Mesothelial cell of epicardium (in vitro differentiated cells): ENCODE results near the gene RIIAD1. TPM values are rescaled to one million over a fixed set of nuclear protein-coding genes. Genes with fewer than 3 reads are reported as not detected.

Experiments used
- DNase-seq, 2 experiments: peaks; one replicate each; pipeline ENCODE4 v3.0.0; 2021; ENCODE audit warnings: low spot score in 2 of 2; ENCODE audit not compliant: unreplicated experiment in 2 of 2
- H3K27ac Mint-ChIP-seq: 2 replicates; pipeline ENCODE4 v1.8.0; 2021; ENCODE audit warnings: mixed read lengths
- H3K27me3 Mint-ChIP-seq: 2 replicates; pipeline ENCODE4 v1.8.0; 2021; ENCODE audit warnings: low read depth, mixed read lengths
- H3K36me3 Mint-ChIP-seq: 2 replicates; pipeline ENCODE4 v1.8.0; 2021; ENCODE audit warnings: mixed read lengths
- H3K4me1 Mint-ChIP-seq: 2 replicates; pipeline ENCODE4 v1.8.0; 2021; ENCODE audit warnings: mixed read lengths
- H3K4me3 Mint-ChIP-seq: 2 replicates; pipeline ENCODE4 v1.8.0; 2021; ENCODE audit warnings: mild to moderate bottlenecking, moderate library complexity, mixed read lengths
- H3K9me3 Mint-ChIP-seq: 2 replicates; pipeline ENCODE4 v1.8.0; 2021; ENCODE audit warnings: mixed read lengths
- total RNA-seq: library from RNA; stranded (reverse); gene quantifications from 3 replicates; pipeline ENCODE4 v1.2.1, GENCODE V29; 2021
- TF ChIP-seq, protein P1 (sequence below): fragments of 200-600 bp; sonication (generic); IDR thresholded peaks from one replicate; pipeline ENCODE4 v1.5.0; 2021; ENCODE audit warnings: antibody characterized with exemption; ENCODE audit not compliant: unreplicated experiment

Gene RIIAD1
- total RNA-seq, 1 donor from 2014 or later: not detected

- no peak overlapping the region for H3K4me3 Mint-ChIP-seq
- H3K27me3 Mint-ChIP-seq: no peaks in the 10 kb centered on the region
- DNase-seq: no peak
- TF ChIP-seq, protein P1, sequence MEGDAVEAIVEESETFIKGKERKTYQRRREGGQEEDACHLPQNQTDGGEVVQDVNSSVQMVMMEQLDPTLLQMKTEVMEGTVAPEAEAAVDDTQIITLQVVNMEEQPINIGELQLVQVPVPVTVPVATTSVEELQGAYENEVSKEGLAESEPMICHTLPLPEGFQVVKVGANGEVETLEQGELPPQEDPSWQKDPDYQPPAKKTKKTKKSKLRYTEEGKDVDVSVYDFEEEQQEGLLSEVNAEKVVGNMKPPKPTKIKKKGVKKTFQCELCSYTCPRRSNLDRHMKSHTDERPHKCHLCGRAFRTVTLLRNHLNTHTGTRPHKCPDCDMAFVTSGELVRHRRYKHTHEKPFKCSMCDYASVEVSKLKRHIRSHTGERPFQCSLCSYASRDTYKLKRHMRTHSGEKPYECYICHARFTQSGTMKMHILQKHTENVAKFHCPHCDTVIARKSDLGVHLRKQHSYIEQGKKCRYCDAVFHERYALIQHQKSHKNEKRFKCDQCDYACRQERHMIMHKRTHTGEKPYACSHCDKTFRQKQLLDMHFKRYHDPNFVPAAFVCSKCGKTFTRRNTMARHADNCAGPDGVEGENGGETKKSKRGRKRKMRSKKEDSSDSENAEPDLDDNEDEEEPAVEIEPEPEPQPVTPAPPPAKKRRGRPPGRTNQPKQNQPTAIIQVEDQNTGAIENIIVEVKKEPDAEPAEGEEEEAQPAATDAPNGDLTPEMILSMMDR: no peak
- no peaks in the 10 kb centered on the region for H3K9me3 Mint-ChIP-seq
- no peak overlapping the region for H3K27ac Mint-ChIP-seq
- no peaks in the 10 kb centered on the region for H3K4me1 Mint-ChIP-seq
- no peaks in the 10 kb centered on the region for H3K36me3 Mint-ChIP-seq
Observed at GRCh38 chr1:151706464-151707415, 14.6 kb upstream of the RIIAD1 start.

DNA sequence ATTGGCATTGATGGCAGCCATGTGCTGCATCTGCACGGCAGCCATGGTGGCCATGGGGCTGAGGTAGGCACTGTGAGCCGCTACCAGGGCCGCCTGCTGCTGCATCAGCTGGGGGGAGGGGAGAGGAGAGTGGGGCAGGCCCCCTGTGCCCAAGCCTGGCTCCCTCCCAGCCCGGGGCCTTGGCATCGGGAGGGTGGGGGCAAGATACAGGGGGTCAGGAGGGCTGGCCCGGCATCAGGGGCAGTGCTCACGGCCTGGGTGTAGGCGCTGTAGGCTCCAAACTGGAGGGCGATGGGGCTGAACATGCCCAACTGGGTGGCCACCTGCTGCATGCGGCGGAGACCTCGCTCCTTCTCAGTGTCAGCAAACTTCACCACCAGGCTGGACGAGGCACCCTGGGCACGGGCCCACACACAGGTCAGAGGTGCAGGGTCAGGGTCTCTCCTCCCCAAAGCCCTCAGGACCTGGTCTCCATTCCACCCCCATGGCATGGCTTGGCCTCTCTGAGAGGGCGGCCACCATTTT lies 13.7 kb upstream of the RIIAD1 start:
- Mint-ChIP-seq H3K4me3 (no peak overlapping the region), H3K27ac (no peak overlapping the region), H3K9me3 (no peaks in the 10 kb centered on the region), H3K27me3 (no peaks in the 10 kb centered on the region), H3K4me1 (no peaks in the 10 kb centered on the region), H3K36me3 (no peaks in the 10 kb centered on the region)
- no peak for DNase-seq
- TF ChIP-seq, protein P1: no peak

- Mint-ChIP-seq H3K27ac (no peak overlapping the region), H3K4me1 (no peaks in the 10 kb centered on the region), H3K4me3 (no peak overlapping the region), H3K36me3 (no peaks in the 10 kb centered on the region), H3K9me3 (no peaks in the 10 kb centered on the region), H3K27me3 (peaks cover 4% of the 10 kb centered on the region)
- DNase-seq: no peak
- TF ChIP-seq, protein P1: no peak
Observed at GRCh38 chr1:151708891-151709290, 12.4 kb upstream of the RIIAD1 start.

GRCh38 chr1:151710187-151710840 lies 11.0 kb upstream of the RIIAD1 start:
- no peak overlapping the region for H3K4me3 Mint-ChIP-seq
- no peak for DNase-seq
- TF ChIP-seq, protein P1: no peak

GRCh38 chr1:151711044-151711800 lies 10.1 kb upstream of the RIIAD1 start:
- Mint-ChIP-seq H3K36me3 (no peaks in the 10 kb centered on the region), H3K27ac (no peak overlapping the region), H3K27me3 (peaks cover 26% of the 10 kb centered on the region), H3K4me3 (no peak overlapping the region), H3K4me1 (peaks cover 9% of the 10 kb centered on the region), H3K9me3 (no peaks in the 10 kb centered on the region)
- DNase-seq: no peak
- TF ChIP-seq, protein P1: no peak

More at GRCh38 chr1:151710187-151710840, 11.0 kb upstream of the RIIAD1 start:
- H3K27me3 Mint-ChIP-seq: peaks cover 17% of the 10 kb centered on the region
- H3K9me3 Mint-ChIP-seq: no peaks in the 10 kb centered on the region
- H3K27ac Mint-ChIP-seq: no peak overlapping the region
- H3K4me1 Mint-ChIP-seq: peaks cover under 1% of the 10 kb centered on the region
- H3K36me3 Mint-ChIP-seq: no peaks in the 10 kb centered on the region
